ENCODE results near the gene NHERF1.

- TF ChIP-seq CTCF (IDR thresholded peaks at IDR 0.05), result no peak
- TF ChIP-seq MAX (IDR thresholded peaks at IDR 0.05; ENCODE audit: low read depth), result no peak
- no peak for TF ChIP-seq SMC3 (IDR thresholded peaks at IDR 0.05; ENCODE audit: low read depth, low read length)
- no peak for TF ChIP-seq YY1 (IDR thresholded peaks at IDR 0.05; ENCODE audit: low read depth)
- TF ChIP-seq POLR2AphosphoS5 (IDR thresholded peaks at IDR 0.05; ENCODE audit: low read depth, low read length), result no peak
- TF ChIP-seq TEAD4 (IDR thresholded peaks at IDR 0.05; ENCODE audit: borderline replicate concordance, insufficient read depth), result no peak
- TF ChIP-seq CHD2 (IDR thresholded peaks at IDR 0.05; ENCODE audit: low read length, partially characterized antibody), result no peak
- no peak for TF ChIP-seq GABPA (IDR thresholded peaks at IDR 0.05; ENCODE audit: low read depth)
- TF ChIP-seq REST (IDR thresholded peaks at IDR 0.05; ENCODE audit: low read depth, low read length), result no peak
- TF ChIP-seq EP300 (IDR thresholded peaks at IDR 0.05; ENCODE audit: borderline replicate concordance in 1 of 2, low read depth in 1 of 2, low read length in 1 of 2), result no peak
- no peak for TF ChIP-seq RFX5 (IDR thresholded peaks at IDR 0.05; ENCODE audit: low read length)
- TF ChIP-seq RCOR1 (IDR thresholded peaks at IDR 0.05; ENCODE audit: low read length), result no peak
Observed at GRCh38 chr17:74722782-74723181, 25.6 kb upstream of the NHERF1 start.

Measured in SK-N-SH (cell line).